Measurements from ENCODE around the gene HORMAD1. TPM values are rescaled to one million over a fixed set of nuclear protein-coding genes. Genes with fewer than 3 reads are reported as not detected.

Gene HORMAD1
- not detected in 2 replicates for total RNA-seq

DNA sequence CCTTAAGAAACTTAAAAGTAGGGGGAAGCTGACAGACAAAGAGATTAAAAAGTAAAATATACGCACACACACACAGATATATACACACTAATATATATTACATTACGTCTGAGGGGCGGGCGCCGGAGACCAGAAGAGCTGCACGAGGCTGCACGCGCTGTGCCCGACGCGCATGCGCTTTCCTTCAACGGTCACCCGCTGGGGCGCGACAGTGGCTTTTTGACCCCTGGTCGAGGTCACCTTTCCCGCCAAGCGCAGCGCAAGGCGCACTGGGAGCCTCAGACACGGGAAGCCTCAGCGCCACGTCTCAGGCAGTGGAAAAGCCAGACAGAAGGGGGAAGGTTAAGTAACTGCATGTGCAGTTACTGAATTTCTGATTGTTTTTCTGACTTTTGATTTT, at the start of gene HORMAD1:
HORMAD1 (minus strand) TSS at position 193 of the 400 bp plus-strand sequence. CDS start 1,390 bp downstream, outside the sequence.

GRCh38 chr1:150765296-150765976, 44.7 kb upstream of the HORMAD1 start, which contains the start of gene CTSS:
CTSS (minus strand) TSS chr1:150765778; CDS start chr1:150764763, 1,015 bp downstream.

DNA sequence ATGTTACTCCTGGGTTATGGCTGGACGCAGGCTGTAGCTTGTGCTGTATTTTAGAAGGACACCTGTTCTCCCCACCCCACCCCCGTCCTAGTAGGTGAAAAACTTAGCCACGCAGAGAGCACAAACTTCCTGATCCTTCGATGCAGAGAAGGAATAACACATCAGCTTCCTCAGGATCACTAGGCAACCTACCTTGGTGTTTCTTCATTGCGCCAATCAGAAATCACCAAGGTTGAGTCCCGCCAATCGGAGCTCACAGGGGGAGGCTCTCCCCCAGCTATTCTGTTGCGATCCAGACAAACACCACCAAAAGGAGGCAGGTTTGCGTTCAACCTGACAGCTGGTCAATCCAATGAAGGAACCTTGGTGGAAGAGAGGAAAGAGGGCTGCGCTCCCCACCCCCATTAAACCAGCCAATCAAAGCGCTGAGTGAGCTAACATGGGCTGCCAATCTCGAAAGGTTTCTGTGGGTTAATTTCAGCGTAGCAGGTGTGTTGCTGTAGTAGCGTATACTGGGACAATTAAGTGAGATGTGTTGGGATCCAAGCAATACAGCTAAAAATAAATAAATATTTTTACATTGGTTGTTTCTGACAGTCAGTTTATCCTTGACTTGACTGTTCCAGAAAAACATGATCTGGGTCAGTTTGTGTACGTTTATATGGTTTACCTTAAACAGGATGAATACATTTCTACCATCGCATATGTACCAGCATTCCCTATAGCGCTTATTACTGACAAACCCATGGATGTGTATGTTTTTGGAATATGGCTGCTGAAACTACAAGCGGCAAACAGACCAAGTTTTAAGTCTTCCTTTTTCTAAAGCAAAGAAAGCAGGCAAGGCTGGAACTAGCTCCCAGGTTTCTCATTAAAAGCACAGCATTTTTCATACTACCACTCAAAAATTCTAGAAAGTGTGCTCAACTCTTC, 23.4 kb downstream of the HORMAD1 start, which contains the start of gene GOLPH3L:
GOLPH3L (minus strand) TSS at position 160 of the 933 bp plus-strand sequence. CDS start 2,316 bp downstream, outside the sequence.

Other genes starting within 250 kb of the HORMAD1 start
- 10.8 and 13.5 TPM in 2 replicates for gene TARS2, start 233.5 kb downstream of the HORMAD1 start, total RNA-seq
- 6.3 and 7.8 TPM in 2 replicates for gene ECM1, start 212.8 kb downstream of the HORMAD1 start, total RNA-seq
- 0.18 and 0.57 TPM in 2 replicates for gene FALEC, start 205.1 kb downstream of the HORMAD1 start, total RNA-seq
- gene ADAMTSL4, start 171.5 kb downstream of the HORMAD1 start, total RNA-seq, result 3.6 and 4.8 TPM in 2 replicates
- gene MCL1, start 141.3 kb downstream of the HORMAD1 start, total RNA-seq, result 127 and 177 TPM in 2 replicates
- 55.3 and 64.6 TPM in 2 replicates for gene ENSA, start 91.3 kb downstream of the HORMAD1 start, total RNA-seq
- gene GOLPH3L, start 23.7 kb downstream of the HORMAD1 start, total RNA-seq, result 7.7 and 7.8 TPM in 2 replicates
- gene CTSS, start 44.9 kb upstream of the HORMAD1 start, total RNA-seq, result 3.2 and 7.0 TPM in 2 replicates
- 89.3 and 116 TPM in 2 replicates for gene CTSK, start 87.4 kb upstream of the HORMAD1 start, total RNA-seq
- 30.6 and 39.8 TPM in 2 replicates for gene ARNT, start 155.7 kb upstream of the HORMAD1 start, total RNA-seq
- not detected in 2 replicates for gene CTXND2, start 166.2 kb upstream of the HORMAD1 start, total RNA-seq
- gene SETDB1, start 205.5 kb upstream of the HORMAD1 start, total RNA-seq, result 27.9 and 28.1 TPM in 2 replicates

Measured in smooth muscle cell of bladder (primary cell).